Neuron (in vitro differentiated cells): ENCODE data around the gene DOK7.

ENCODE experiments used
- H2AFZ ChIP-seq: one replicate; pipeline ENCODE4 v1.6.1; 2013; ENCODE audit warnings: low read depth, mild to moderate bottlenecking, inconsistent platforms, low read length, moderate library complexity
- H3K27me3 ChIP-seq: one replicate; pipeline ENCODE4 v1.6.1; 2013; ENCODE audit warnings: low read length; ENCODE audit not compliant: insufficient read depth
- H3K36me3 ChIP-seq: one replicate; pipeline ENCODE4 v1.6.1; 2013; ENCODE audit warnings: low read length; ENCODE audit not compliant: insufficient read depth
- H3K4me1 ChIP-seq: one replicate; pipeline ENCODE4 v1.6.1; 2013; ENCODE audit warnings: low read length; ENCODE audit not compliant: insufficient read depth
- H3K4me3 ChIP-seq: 2 replicates; pipeline ENCODE4 v1.5.1; 2013; ENCODE audit warnings: mild to moderate bottlenecking, low read length, moderate library complexity
- H3K9me3 ChIP-seq: one replicate; pipeline ENCODE4 v1.6.1; 2013; ENCODE audit warnings: low read length

Gene DOK7

GRCh38 chr4:3489451-3489962 lies 26.4 kb downstream of the DOK7 start:
- H3K4me1 ChIP-seq, result peaks cover 37% of the 10 kb centered on the region
- no peak overlapping the region for H2AFZ ChIP-seq
- no peak overlapping the region for H3K4me3 ChIP-seq
- H3K9me3 ChIP-seq, result no peaks in the 10 kb centered on the region
- H3K27me3 ChIP-seq, result peaks cover 3% of the 10 kb centered on the region
- no peaks in the 10 kb centered on the region for H3K36me3 ChIP-seq

- H3K4me1 ChIP-seq, result peaks cover 25% of the 10 kb centered on the region
- no peaks in the 10 kb centered on the region for H3K9me3 ChIP-seq
- no peaks in the 10 kb centered on the region for H3K27me3 ChIP-seq
- no peaks in the 10 kb centered on the region for H3K36me3 ChIP-seq
- H2AFZ ChIP-seq, result no peak overlapping the region
- H3K4me3 ChIP-seq, result no peak overlapping the region
Observed at GRCh38 chr4:3491681-3492405, 28.7 kb downstream of the DOK7 start.

- no peak overlapping the region for H3K4me3 ChIP-seq
- peaks cover 17% of the 10 kb centered on the region for H3K4me1 ChIP-seq
- no peaks in the 10 kb centered on the region for H3K27me3 ChIP-seq
- no peaks in the 10 kb centered on the region for H3K36me3 ChIP-seq
- H3K9me3 ChIP-seq, result no peaks in the 10 kb centered on the region
- no peak overlapping the region for H2AFZ ChIP-seq
Observed at GRCh38 chr4:3492741-3493719, 29.9 kb downstream of the DOK7 start.

GRCh38 chr4:3493720-3494461 lies 30.8 kb downstream of the DOK7 start:
- no peaks in the 10 kb centered on the region for H3K27me3 ChIP-seq
- H3K4me1 ChIP-seq, result peaks cover 17% of the 10 kb centered on the region
- no peaks in the 10 kb centered on the region for H3K36me3 ChIP-seq
- no peak overlapping the region for H2AFZ ChIP-seq
- H3K9me3 ChIP-seq, result no peaks in the 10 kb centered on the region
- H3K4me3 ChIP-seq, result no peak overlapping the region

DNA sequence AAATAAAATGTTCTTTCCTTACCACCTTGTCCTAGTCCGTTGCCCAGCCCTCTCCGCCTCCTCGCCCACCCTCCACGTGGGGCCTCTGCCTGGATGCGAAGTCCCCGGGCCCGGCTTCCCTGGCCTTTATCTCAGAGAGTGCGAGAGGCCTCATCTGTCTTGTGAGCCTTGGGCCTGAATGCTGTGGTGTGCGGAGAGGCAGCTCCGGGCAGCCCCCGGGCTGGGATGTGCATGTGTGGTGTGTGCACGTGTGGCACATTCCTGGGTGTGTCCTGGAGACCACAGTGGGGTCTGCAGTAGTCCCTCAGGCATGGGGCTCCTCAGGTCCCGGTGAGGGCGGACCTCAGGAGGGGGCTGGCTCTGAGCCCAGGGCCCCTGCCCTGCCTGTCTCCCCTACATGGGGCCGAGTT lies 31.4 kb downstream of the DOK7 start:
- H2AFZ ChIP-seq, result no peak overlapping the region

GRCh38 chr4:3495204-3495975 lies 32.3 kb downstream of the DOK7 start:
- peaks cover 17% of the 10 kb centered on the region for H3K4me1 ChIP-seq
- no peaks in the 10 kb centered on the region for H3K36me3 ChIP-seq
- H3K4me3 ChIP-seq, result no peak overlapping the region
- H3K9me3 ChIP-seq, result no peaks in the 10 kb centered on the region
- H3K27me3 ChIP-seq, result no peaks in the 10 kb centered on the region
- H2AFZ ChIP-seq, result no peak overlapping the region

More for the DNA sequence above, 31.4 kb downstream of the DOK7 start:
- Histone ChIP-seq H3K4me1 (peaks cover 17% of the 10 kb centered on the region), H3K9me3 (no peaks in the 10 kb centered on the region), H3K4me3 (no peak overlapping the region), H3K27me3 (no peaks in the 10 kb centered on the region), H3K36me3 (no peaks in the 10 kb centered on the region)

DNA sequence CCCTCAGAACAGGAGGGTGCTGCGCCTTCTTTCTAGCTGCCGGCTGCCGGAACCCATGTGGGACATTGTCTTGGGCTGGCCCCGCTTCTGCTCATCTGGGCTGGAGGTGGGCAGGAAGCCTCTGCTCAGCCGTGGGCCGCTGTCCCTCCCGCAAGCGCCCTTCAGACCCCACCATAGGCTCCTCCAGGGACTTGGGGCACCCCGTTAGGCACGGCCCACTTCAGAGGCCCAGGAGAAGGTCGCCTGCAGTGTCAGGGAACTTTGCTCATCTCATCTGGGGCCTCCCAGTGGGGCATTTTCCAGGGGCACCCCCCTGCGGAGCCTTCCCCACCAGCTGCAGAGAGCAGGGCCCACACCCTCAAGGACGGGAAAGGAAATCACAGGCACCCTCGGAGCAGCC lies 32.9 kb downstream of the DOK7 start:
- Histone ChIP-seq H3K9me3 (no peaks in the 10 kb centered on the region), H3K4me3 (no peak overlapping the region), H3K36me3 (peaks cover 5% of the 10 kb centered on the region), H3K27me3 (no peaks in the 10 kb centered on the region), H3K4me1 (peaks cover 17% of the 10 kb centered on the region), H2AFZ (no peak overlapping the region)

DNA sequence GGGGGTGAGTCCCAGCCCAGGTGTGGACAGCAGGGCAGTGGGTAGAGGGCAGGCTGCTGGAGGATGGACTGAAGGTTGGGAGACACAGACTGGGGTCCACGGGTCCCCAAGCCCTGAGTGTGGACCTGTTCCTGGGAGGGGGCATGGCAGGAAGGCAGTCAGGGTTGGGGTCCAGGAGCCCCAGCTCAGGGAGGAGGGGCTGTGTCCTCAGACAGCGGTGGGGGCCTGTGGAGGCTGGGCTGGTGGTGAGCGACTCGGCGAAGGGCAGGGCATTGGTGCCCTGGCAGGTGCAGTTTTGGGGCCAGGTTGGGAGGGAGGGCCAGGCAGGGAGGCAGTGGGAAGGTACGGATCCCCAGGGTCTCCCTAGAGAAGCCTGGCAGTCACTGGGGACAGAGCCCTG lies 34.0 kb downstream of the DOK7 start:
- peaks cover 11% of the 10 kb centered on the region for H3K36me3 ChIP-seq
- peaks cover 17% of the 10 kb centered on the region for H3K4me1 ChIP-seq
- no peaks in the 10 kb centered on the region for H3K27me3 ChIP-seq
- H3K4me3 ChIP-seq, result no peak overlapping the region
- H3K9me3 ChIP-seq, result no peaks in the 10 kb centered on the region
- no peak overlapping the region for H2AFZ ChIP-seq

GRCh38 chr4:3497523-3498389 lies 34.6 kb downstream of the DOK7 start:
- no peaks in the 10 kb centered on the region for H3K9me3 ChIP-seq
- H3K36me3 ChIP-seq, result peaks cover 17% of the 10 kb centered on the region
- H3K27me3 ChIP-seq, result no peaks in the 10 kb centered on the region
- no peak overlapping the region for H2AFZ ChIP-seq
- H3K4me1 ChIP-seq, result peaks cover 17% of the 10 kb centered on the region
- no peak overlapping the region for H3K4me3 ChIP-seq

GRCh38 chr4:3498407-3498806 lies 35.3 kb downstream of the DOK7 start:
- Histone ChIP-seq H3K4me3 (no peak overlapping the region), H3K4me1 (peaks cover 17% of the 10 kb centered on the region), H2AFZ (no peak overlapping the region), H3K9me3 (no peaks in the 10 kb centered on the region), H3K36me3 (peaks cover 21% of the 10 kb centered on the region), H3K27me3 (no peaks in the 10 kb centered on the region)

DNA sequence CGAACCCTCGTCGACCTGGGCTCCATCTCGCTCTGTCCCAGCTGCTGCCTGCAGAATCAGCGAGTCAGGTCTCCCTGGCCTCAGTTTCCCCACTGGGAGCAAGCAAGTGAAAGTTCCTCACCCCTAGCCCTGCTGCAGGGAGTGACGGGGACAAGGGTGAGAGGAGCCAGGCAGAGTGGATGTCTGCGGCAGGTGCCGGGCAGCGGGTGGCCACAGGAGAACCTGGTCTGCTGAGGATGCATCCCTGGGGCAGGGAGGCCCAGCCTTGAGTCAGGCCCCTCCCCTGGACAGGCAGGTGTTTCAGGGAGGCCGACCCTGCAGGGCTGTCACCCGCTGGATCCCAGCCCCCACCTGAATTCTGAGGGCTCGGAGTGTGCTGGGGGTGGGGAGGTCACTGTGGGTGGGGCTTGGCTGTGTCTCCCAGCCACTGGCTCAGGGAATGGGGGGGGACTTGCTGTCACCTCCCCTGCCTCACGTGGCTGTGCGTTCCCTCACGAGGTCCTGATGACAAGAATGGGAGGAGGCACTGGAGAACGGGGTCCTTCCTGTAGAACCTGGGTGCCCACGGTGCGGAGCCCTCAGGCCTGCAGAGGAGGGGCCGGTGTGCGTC lies 35.9 kb downstream of the DOK7 start:
- peaks cover 27% of the 10 kb centered on the region for H3K36me3 ChIP-seq
- H3K4me1 ChIP-seq, result peaks cover 13% of the 10 kb centered on the region
- no peaks in the 10 kb centered on the region for H3K27me3 ChIP-seq
- H2AFZ ChIP-seq, result no peak overlapping the region
- no peaks in the 10 kb centered on the region for H3K9me3 ChIP-seq
- H3K4me3 ChIP-seq, result no peak overlapping the region
